BJ (cell line): ENCODE measurements around the gene ADCY2. TPM values are rescaled to one million over a fixed set of nuclear protein-coding genes. Genes with fewer than 3 reads are reported as not detected.

ENCODE experiments used
- CTCF ChIA-PET: fragments of 350-600 bp; formaldehyde crosslinking; extraction: SDS; loops from one replicate; lab custom pipeline; 2021; ENCODE audit warnings: antibody characterized with exemption, inconsistent platforms; lab: Yijun Ruan, JAX
- POLR2A ChIA-PET: fragments of 300-600 bp; sonication (Branson Sonifier 250); formaldehyde crosslinking; extraction: SDS; loops from one replicate; lab custom pipeline; 2021; ENCODE audit warnings: antibody characterized with exemption; lab: Charles Lee
- DNase-seq: peaks from one replicate; pipeline ENCODE4 v3.0.0-alpha.2; 2011; ENCODE audit warnings: low read depth
- H3K27me3 ChIP-seq: 2 replicates; pipeline ENCODE4 v1.6.0; 2011; ENCODE audit warnings: low read length; ENCODE audit not compliant: control insufficient read depth, insufficient read depth
- H3K36me3 ChIP-seq: 2 replicates; pipeline ENCODE4 v1.5.1; 2011; ENCODE audit warnings: low read length; ENCODE audit not compliant: control insufficient read depth, insufficient read depth
- H3K4me3 ChIP-seq: 2 replicates; pipeline ENCODE4 v1.5.1; 2011; ENCODE audit warnings: low read depth, mild to moderate bottlenecking, control low read depth, low read length
- CTCF ChIP-seq: IDR thresholded peaks from 2 replicates; pipeline ENCODE4 v1.5.1; 2011; ENCODE audit warnings: low read depth, mild to moderate bottlenecking, control low read depth, inconsistent platforms, low read length, moderate library complexity; ENCODE audit not compliant: insufficient read depth
- polyA plus RNA-seq: library from polyadenylated mRNA; depleted of rRNA; stranded (reverse); fragments of >200 nt; gene quantifications from 2 replicates; pipeline ENCODE4 v1.2.3, GENCODE V29; 2011

The ADCY2 gene
- polyA plus RNA-seq, 1 experiment = not detected

GRCh38 chr5:7425830-7426229 lies 29.9 kb downstream of the ADCY2 start:
- ChIA-PET CTCF (no interaction called here), POLR2A (no interaction called here)
- H3K4me3 ChIP-seq = no peak overlapping the region
- no peak for TF ChIP-seq CTCF
- no peaks in the 10 kb centered on the region for H3K36me3 ChIP-seq
- H3K27me3 ChIP-seq = no peaks in the 10 kb centered on the region
- no peak for DNase-seq

- TF ChIP-seq CTCF = no peak
- no peaks in the 10 kb centered on the region for H3K36me3 ChIP-seq
- no peak overlapping the region for H3K4me3 ChIP-seq
- no peak for DNase-seq
- no peaks in the 10 kb centered on the region for H3K27me3 ChIP-seq
- ChIA-PET POLR2A (no interaction called here), CTCF (no interaction called here)
These were observed 30.3 kb downstream of the ADCY2 start for GRCh38 chr5:7426284-7426683.

- DNase-seq = no peak
- Histone ChIP-seq H3K27me3 (no peaks in the 10 kb centered on the region), H3K4me3 (no peak overlapping the region), H3K36me3 (no peaks in the 10 kb centered on the region)
- TF ChIP-seq CTCF = no peak
- POLR2A ChIA-PET = no interaction called here
- CTCF ChIA-PET = interaction anchor here (0.6 kb wide), 1 partner anchor 108 kb away, joined by 4 read pairs; no protein-coding TSS in a partner anchor
These were observed 39.0 kb downstream of the ADCY2 start for GRCh38 chr5:7434914-7435313.

- Histone ChIP-seq H3K27me3 (no peaks in the 10 kb centered on the region), H3K36me3 (no peaks in the 10 kb centered on the region), H3K4me3 (no peak overlapping the region)
- no peak for DNase-seq
- POLR2A ChIA-PET = no interaction called here
- CTCF ChIA-PET = no interaction called here
- TF ChIP-seq CTCF = no peak
These were observed 39.6 kb downstream of the ADCY2 start for GRCh38 chr5:7435503-7435902.

- POLR2A ChIA-PET = no interaction called here
These were observed 40.6 kb downstream of the ADCY2 start for GRCh38 chr5:7436521-7436920.

More at GRCh38 chr5:7436521-7436920, 40.6 kb downstream of the ADCY2 start:
- no peaks in the 10 kb centered on the region for H3K27me3 ChIP-seq
- CTCF ChIA-PET = no interaction called here
- no peak for TF ChIP-seq CTCF
- H3K36me3 ChIP-seq = no peaks in the 10 kb centered on the region
- no peak for DNase-seq
- no peak overlapping the region for H3K4me3 ChIP-seq
